ENCODE data around the gene RACGAP1. TPM values are rescaled to one million over a fixed set of nuclear protein-coding genes. Genes with fewer than 3 reads are reported as not detected.

The RACGAP1 gene
- total and polyA plus RNA-seq, 2 of the 8 experiments (the other 6 are each of a cell fraction or from before 2014, with no cell fraction given), result 18.0 to 66.3 TPM

GRCh38 chr12:50072198-50072907 is 47.1 kb upstream of the RACGAP1 start:
- H3K18ac ChIP-seq (ENCODE audit: extremely low read depth, low read length), result no peak overlapping the region; the same call in 1 of the 2 replicates
- no peak overlapping the region for H3K14ac ChIP-seq (ENCODE audit: insufficient read length)
- no peaks in the 10 kb centered on the region for H3K36me3 ChIP-seq (ENCODE audit: control insufficient read depth in 2 of 4, insufficient read depth in 4 of 4, low read length in 3 of 4)
- H4K5ac ChIP-seq (ENCODE audit: insufficient read length, low read depth, low read length), result no peak overlapping the region
- H4K20me1 ChIP-seq (replicated peaks in 1 of 2; ENCODE audit: control insufficient read depth in 1 of 2, insufficient read depth in 2 of 2, low read length in 2 of 2), result no peaks in the 10 kb centered on the region
- no peak overlapping the region for H2BK20ac ChIP-seq (ENCODE audit: low read length)
- H2AFZ ChIP-seq (ENCODE audit: low read length), result peak overlapping the region; percentile 65; the same call in 1 of the 2 replicates
- peaks cover 0 to 6% (median 3%) of the 10 kb centered on the region in 4 experiments; a peak in 5 of 7 replicates for H3K4me1 ChIP-seq (replicated peaks in 1 of 4; ENCODE audit: control insufficient read depth in 3 of 4, insufficient read depth in 4 of 4, low read length in 3 of 4)
- CTCF ChIA-PET (ENCODE audit: partially characterized antibody), result interaction anchor here (1.2 to 27.3 kb wide), 9 partner anchors 11 to 124 kb away, joined by 3 to 625 read pairs (median 44); partner anchors contain the start of genes AQP6, ASIC1, COX14 and GPD1
- no peak overlapping the region for H3K27ac ChIP-seq (ENCODE audit: low read depth, low read length)
- H2BK5ac ChIP-seq (ENCODE audit: low read depth, low read length), result peak overlapping the region; percentile 66; the same call in 1 of the 2 replicates
- H2BK12ac ChIP-seq (ENCODE audit: low read depth, low read length), result peak overlapping the region; percentile 92
- no peak overlapping the region for H3K4ac ChIP-seq (replicated peaks; ENCODE audit: insufficient read length, low read depth, low read length)
- no peaks in the 10 kb centered on the region for H3K79me2 ChIP-seq (ENCODE audit: control insufficient read depth in 1 of 2, insufficient read depth in 2 of 2, low read length in 2 of 2)
- H3K9me3 ChIP-seq (ENCODE audit: insufficient read depth in 2 of 2, low read depth in 1 of 2, low read length in 1 of 2), result no peaks in the 10 kb centered on the region
- H2BK15ac ChIP-seq (ENCODE audit: low read length), result peak overlapping the region; percentile 88; the same call in 1 of the 2 replicates
- no peak overlapping the region for H3K23ac ChIP-seq (ENCODE audit: insufficient read length)
- H3K23me2 ChIP-seq (ENCODE audit: low read depth, low read length), result no peaks in the 10 kb centered on the region; the same call in 1 of the 2 replicates
- H4K91ac ChIP-seq (replicated peaks; ENCODE audit: insufficient read length, low read length), result peak overlapping the region; percentile 19
- 82% methylated on average over 6 of the region's 10 CpGs; no CpG with 5 or more reads in 1 of the 2 experiments for WGBS, 2 experiments (ENCODE audit: extremely low coverage in 1 of 2, insufficient coverage in 1 of 2, insufficient read length in 1 of 2, insufficient replicate concordance in 2 of 2, low coverage in 1 of 2, low lambda C conversion rate in 2 of 2, missing lambda C conversion rate in 1 of 2)
- no peak overlapping the region for H2BK120ac ChIP-seq (replicated peaks; ENCODE audit: low read depth, low read length)
- FAIRE-seq, result no peak
- no peak overlapping the region for H3K56ac ChIP-seq (replicated peaks; ENCODE audit: insufficient read length, low read depth, low read length)
- H3K79me1 ChIP-seq (ENCODE audit: low read depth, low read length), result no peaks in the 10 kb centered on the region
- no peak overlapping the region for H4K8ac ChIP-seq (ENCODE audit: extremely low read depth, insufficient read depth, low read length)
- no peaks in the 10 kb centered on the region; a peak in 1 of 7 replicates for H3K27me3 ChIP-seq (replicated peaks in 1 of 4; ENCODE audit: control insufficient read depth in 3 of 4, extremely low read depth in 1 of 4, insufficient read depth in 3 of 4, low read length in 3 of 4)
- POLR2A ChIA-PET (ENCODE audit: partially characterized antibody), result interaction anchor here (1.4 kb wide), 1 partner anchor 12 kb away, joined by 7 read pairs; the partner anchor contains the start of gene SMARCD1
- H2AK5ac ChIP-seq (ENCODE audit: low read depth, low read length), result no peak overlapping the region; the same call in 1 of the 2 replicates
- H3K9ac ChIP-seq (replicated peaks in 1 of 4; ENCODE audit: extremely low read depth in 1 of 4, low read depth in 3 of 4, low read length in 3 of 4), result no peak overlapping the region
- peak overlapping the region in 1 of 2 experiments; percentile 8; a peak in 1 of 4 replicates for H3K4me2 ChIP-seq (ENCODE audit: insufficient read depth in 1 of 2, low read depth in 2 of 2, low read length in 2 of 2)
- no peak overlapping the region for H3K4me3 ChIP-seq (ENCODE audit: extremely low read depth in 1 of 4, insufficient read depth in 2 of 4, low read depth in 3 of 4, low read length in 4 of 4)
- peak in 1 of 2 experiments; percentile 60 for DNase-seq (ENCODE audit: low read depth in 1 of 2, low spot score in 2 of 2)
- no peak for TF ChIP-seq SP4 (IDR thresholded peaks at IDR 0.05; ENCODE audit: low read length)
- TF ChIP-seq GABPA (IDR thresholded peaks at IDR 0.05; ENCODE audit: borderline replicate concordance, insufficient read depth, low read length), result no peak
- TF ChIP-seq BACH1 (IDR thresholded peaks at IDR 0.05; ENCODE audit: low read length), result no peak
- TF ChIP-seq CTCF (IDR thresholded peaks at IDR 0.05; ENCODE audit: control extremely low read depth in 1 of 3, insufficient read depth in 1 of 3, low read depth in 1 of 3, low read length in 3 of 3), result no peak
- no peak for TF ChIP-seq RBBP5 (IDR thresholded peaks at IDR 0.05; ENCODE audit: borderline replicate concordance, low read depth, low read length)
- TF ChIP-seq RXRA (IDR thresholded peaks at IDR 0.05; ENCODE audit: insufficient read depth, low read depth, low read length), result no peak
- no peak for TF ChIP-seq SRF (IDR thresholded peaks at IDR 0.05; ENCODE audit: low read depth, low read length)
- no peak for TF ChIP-seq CTBP2 (IDR thresholded peaks at IDR 0.05; ENCODE audit: borderline replicate concordance, insufficient read depth, insufficient read length, low read length)
